Measurements from ENCODE around the gene CYB5R3.
A peak's percentile ranks its signal among the peaks of the same experiment; 100 is the strongest.

CYB5R3 gene

GRCh38 chr22:42649246-42650099, at the start of gene CYB5R3:
Gene CYB5R3 (minus strand): TSS chr22:42649392. CDS start chr22:42649315, 77 bp downstream.
- DNase-seq = peak; percentile 88

GRCh38 chr22:42697542-42698013, 48.4 kb upstream of the CYB5R3 start:
- no peak for DNase-seq

- DNase-seq = no peak
Observed at GRCh38 chr22:42696331-42696967, 47.3 kb upstream of the CYB5R3 start.

GRCh38 chr22:42695294-42695693, 46.1 kb upstream of the CYB5R3 start:
- DNase-seq = no peak

GRCh38 chr22:42693763-42694683, 44.8 kb upstream of the CYB5R3 start:
- DNase-seq = no peak

GRCh38 chr22:42693055-42693762, 44.0 kb upstream of the CYB5R3 start:
- no peak for DNase-seq

GRCh38 chr22:42692239-42693054, 43.3 kb upstream of the CYB5R3 start:
- no peak for DNase-seq

GRCh38 chr22:42691440-42691839, 42.2 kb upstream of the CYB5R3 start:
- DNase-seq = no peak

GRCh38 chr22:42688241-42689211, 39.3 kb upstream of the CYB5R3 start:
- no peak for DNase-seq

- no peak for DNase-seq
Observed at GRCh38 chr22:42686756-42687491, 37.7 kb upstream of the CYB5R3 start.

- no peak for DNase-seq
Observed at GRCh38 chr22:42685941-42686653, 36.9 kb upstream of the CYB5R3 start.

GRCh38 chr22:42684462-42685195, 35.4 kb upstream of the CYB5R3 start:
- DNase-seq = no peak

- no peak for DNase-seq
Observed at GRCh38 chr22:42683578-42684283, 34.5 kb upstream of the CYB5R3 start.

- no peak for DNase-seq
Observed at GRCh38 chr22:42682113-42682851, 33.1 kb upstream of the CYB5R3 start.

GRCh38 chr22:42680648-42681047, 31.5 kb upstream of the CYB5R3 start:
- peak; percentile 9 for DNase-seq

GRCh38 chr22:42679691-42680090, 30.5 kb upstream of the CYB5R3 start:
- DNase-seq = no peak

GRCh38 chr22:42678894-42679293, 29.7 kb upstream of the CYB5R3 start:
- no peak for DNase-seq

Measured in activated CD4-positive, alpha-beta T cell treated with anti-CD3 and anti-CD28 coated beads, Interleukin-2, Interleukin-6, amounts not matched to agents 100 ng/mL and 50 ng/mL, durations not matched to agents 16 hours and 8 hours (primary cell).